ENCODE measurements around the gene VPS8. TPM values are rescaled to one million over a fixed set of nuclear protein-coding genes. Genes with fewer than 3 reads are reported as not detected.

The VPS8 gene
- total RNA-seq, 1 experiment from 2014 or later: 72.3 TPM

GRCh38 chr3:184778426-184779332, 33.3 kb upstream of the VPS8 start:
- H3K27ac ChIP-seq (ENCODE audit: low read length): no peak overlapping the region
- H3K4me3 ChIP-seq (ENCODE audit: low read depth in 2 of 2, low read length in 2 of 2): no peak overlapping the region
- no TSS peak for BruUV-seq (replicated peaks)
- H3K27me3 ChIP-seq (ENCODE audit: control insufficient read depth, insufficient read depth, low read length): 0 out of 2 replicates have a peak, but pooled peaks cover 4% of the 10 kb centered on the region
- ChIA-PET CTCF (interaction anchor here (0.6 to 0.8 kb wide), 2 partner anchors 26 to 1455 kb away, joined by 3 to 6 read pairs; no protein-coding TSS in a partner anchor), POLR2A (interaction anchor here (0.6 to 1.1 kb wide), 2 partner anchors 44 to 217 kb away, joined by 4 to 7 read pairs; partner anchors contain the start of gene EPHB3)
- intact Hi-C loops (cut with micrococcal nuclease; ENCODE audit: unreplicated experiment) (no loop called here), in situ Hi-C loops (cut with HindIII; ENCODE audit: low pct_unique_long_range_greater_than_20kb, low sequenced_read_pairs) (no loop called here)
- DNase-seq (ENCODE audit: low read depth, low spot score) (no peak), ATAC-seq (no peak)
- no peak for TF ChIP-seq CTCF (IDR thresholded peaks at IDR 0.05)
- no peak for TF ChIP-seq SIN3A (IDR thresholded peaks at IDR 0.05; ENCODE audit: borderline replicate concordance, insufficient read depth, low read depth, low read length)
- TF ChIP-seq POLR2AphosphoS5 (IDR thresholded peaks at IDR 0.05; ENCODE audit: low read depth, low read length): no peak
- TF ChIP-seq, protein P1, sequence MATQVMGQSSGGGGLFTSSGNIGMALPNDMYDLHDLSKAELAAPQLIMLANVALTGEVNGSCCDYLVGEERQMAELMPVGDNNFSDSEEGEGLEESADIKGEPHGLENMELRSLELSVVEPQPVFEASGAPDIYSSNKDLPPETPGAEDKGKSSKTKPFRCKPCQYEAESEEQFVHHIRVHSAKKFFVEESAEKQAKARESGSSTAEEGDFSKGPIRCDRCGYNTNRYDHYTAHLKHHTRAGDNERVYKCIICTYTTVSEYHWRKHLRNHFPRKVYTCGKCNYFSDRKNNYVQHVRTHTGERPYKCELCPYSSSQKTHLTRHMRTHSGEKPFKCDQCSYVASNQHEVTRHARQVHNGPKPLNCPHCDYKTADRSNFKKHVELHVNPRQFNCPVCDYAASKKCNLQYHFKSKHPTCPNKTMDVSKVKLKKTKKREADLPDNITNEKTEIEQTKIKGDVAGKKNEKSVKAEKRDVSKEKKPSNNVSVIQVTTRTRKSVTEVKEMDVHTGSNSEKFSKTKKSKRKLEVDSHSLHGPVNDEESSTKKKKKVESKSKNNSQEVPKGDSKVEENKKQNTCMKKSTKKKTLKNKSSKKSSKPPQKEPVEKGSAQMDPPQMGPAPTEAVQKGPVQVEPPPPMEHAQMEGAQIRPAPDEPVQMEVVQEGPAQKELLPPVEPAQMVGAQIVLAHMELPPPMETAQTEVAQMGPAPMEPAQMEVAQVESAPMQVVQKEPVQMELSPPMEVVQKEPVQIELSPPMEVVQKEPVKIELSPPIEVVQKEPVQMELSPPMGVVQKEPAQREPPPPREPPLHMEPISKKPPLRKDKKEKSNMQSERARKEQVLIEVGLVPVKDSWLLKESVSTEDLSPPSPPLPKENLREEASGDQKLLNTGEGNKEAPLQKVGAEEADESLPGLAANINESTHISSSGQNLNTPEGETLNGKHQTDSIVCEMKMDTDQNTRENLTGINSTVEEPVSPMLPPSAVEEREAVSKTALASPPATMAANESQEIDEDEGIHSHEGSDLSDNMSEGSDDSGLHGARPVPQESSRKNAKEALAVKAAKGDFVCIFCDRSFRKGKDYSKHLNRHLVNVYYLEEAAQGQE (IDR thresholded peaks at IDR 0.05; ENCODE audit: insufficient read depth in 1 of 2, low read depth in 2 of 2, low read length in 1 of 2): no peak
- TF ChIP-seq TCF7L2 (IDR thresholded peaks at IDR 0.05; ENCODE audit: low read depth, low read length): no peak
- no peaks in the 10 kb centered on the region for H3K36me3 ChIP-seq (ENCODE audit: control insufficient read depth, insufficient read depth, low read length)
- H3K9me3 ChIP-seq (ENCODE audit: control insufficient read depth, insufficient read depth, low read depth, low read length): no peaks in the 10 kb centered on the region
- no peaks in the 10 kb centered on the region for H3K4me1 ChIP-seq (ENCODE audit: control insufficient read depth, insufficient read depth, low read length)

DNA sequence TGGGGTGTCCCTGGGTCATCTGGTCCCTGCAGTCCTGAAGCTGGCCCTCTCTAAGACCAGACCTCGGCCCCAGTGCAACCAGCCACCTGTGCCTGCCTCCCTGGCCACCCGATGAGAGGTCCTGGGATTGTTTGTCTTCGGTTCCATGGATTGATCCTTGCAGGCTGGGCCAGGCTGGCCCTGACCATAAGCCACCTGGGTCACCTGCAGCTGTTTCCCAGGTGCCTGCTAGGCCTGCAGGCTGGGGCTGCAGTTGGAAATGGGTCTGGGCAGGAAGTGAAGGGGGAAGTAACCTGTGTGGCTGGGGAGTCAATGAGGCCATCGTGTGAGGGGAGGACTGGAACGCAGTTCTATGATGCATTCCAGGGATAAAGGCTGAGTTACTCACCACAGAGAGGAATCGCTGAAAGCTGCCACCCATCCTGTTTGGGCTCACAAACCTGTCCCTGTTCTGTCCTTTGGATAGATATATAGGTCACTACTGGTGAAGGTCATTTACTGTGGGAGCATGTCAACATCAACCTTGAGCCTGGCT, 30.9 kb upstream of the VPS8 start:
- CTCF ChIA-PET: no interaction called here
- intact Hi-C loops (cut with micrococcal nuclease; ENCODE audit: unreplicated experiment) (no loop called here), in situ Hi-C loops (cut with HindIII; ENCODE audit: low pct_unique_long_range_greater_than_20kb, low sequenced_read_pairs) (no loop called here)
- 0 out of 2 replicates have a peak, but pooled peaks cover 5% of the 10 kb centered on the region for H3K27me3 ChIP-seq (ENCODE audit: control insufficient read depth, insufficient read depth, low read length)
- no peaks in the 10 kb centered on the region for H3K36me3 ChIP-seq (ENCODE audit: control insufficient read depth, insufficient read depth, low read length)
- ATAC-seq (no peak), DNase-seq (ENCODE audit: low read depth, low spot score) (no peak)
- no TSS peak for BruUV-seq (replicated peaks)
- POLR2A ChIA-PET: no interaction called here
- H3K27ac ChIP-seq (ENCODE audit: low read length): no peak overlapping the region
- TF ChIP-seq POLR2AphosphoS5 (IDR thresholded peaks at IDR 0.05; ENCODE audit: low read depth, low read length) (no peak), CTCF (IDR thresholded peaks at IDR 0.05) (no peak), TCF7L2 (IDR thresholded peaks at IDR 0.05; ENCODE audit: low read depth, low read length) (no peak), SIN3A (IDR thresholded peaks at IDR 0.05; ENCODE audit: borderline replicate concordance, insufficient read depth, low read depth, low read length) (no peak)
- TF ChIP-seq, protein P1 (IDR thresholded peaks at IDR 0.05; ENCODE audit: insufficient read depth in 1 of 2, low read depth in 2 of 2, low read length in 1 of 2): no peak
- no peak overlapping the region for H3K4me3 ChIP-seq (ENCODE audit: low read depth in 2 of 2, low read length in 2 of 2)
- no peaks in the 10 kb centered on the region for H3K9me3 ChIP-seq (ENCODE audit: control insufficient read depth, insufficient read depth, low read depth, low read length)
- H3K4me1 ChIP-seq (ENCODE audit: control insufficient read depth, insufficient read depth, low read length): no peaks in the 10 kb centered on the region

All from Panc1 (cell line).